Peyer's patch (tissue), 4 donors: ENCODE measurements around the gene MAD1L1.

Source experiments
- CTCF ChIP-seq, 6 experiments: fragments of 450-650 bp in 4 of 6; fragments of 200-600 bp in 2 of 6; sonication (generic) in 1 of 6; IDR thresholded peaks; one replicate each; pipeline ENCODE4 v1.5.1; 2017 to 2019; ENCODE audit warnings: antibody characterized with exemption in 6 of 6, mild to moderate bottlenecking in 3 of 6, moderate library complexity in 1 of 6
- POLR2A ChIP-seq, 2 donors: fragments of 450-650 bp; IDR thresholded peaks; one replicate each; pipeline ENCODE4 v1.5.1; 2017; ENCODE audit warnings: antibody characterized with exemption in 2 of 2, mild to moderate bottlenecking in 2 of 2, moderate library complexity in 2 of 2

DNA sequence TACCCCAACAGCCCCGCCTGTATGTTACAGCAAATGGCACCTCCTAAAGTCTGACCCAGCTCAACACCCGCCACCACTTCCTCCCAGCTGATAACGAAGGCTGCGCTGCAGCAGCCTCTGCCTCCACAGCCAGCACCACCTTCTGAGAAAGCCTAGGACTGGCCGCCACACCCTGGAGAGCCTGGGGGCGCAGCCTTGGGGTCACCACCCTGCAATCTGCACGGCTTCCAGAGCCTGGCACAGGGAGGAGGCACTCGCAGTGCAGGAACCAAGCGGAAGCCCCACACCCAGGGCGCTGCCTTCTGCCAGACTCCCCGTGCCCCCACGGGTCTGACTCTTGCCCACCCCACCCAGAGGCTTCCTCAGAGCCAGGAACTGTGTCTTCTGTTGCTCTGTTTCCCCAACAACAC lies 112.5 kb downstream of the MAD1L1 start:
- TF ChIP-seq POLR2A (IDR thresholded peaks at IDR 0.05), result no peak
- TF ChIP-seq CTCF (IDR thresholded peaks at IDR 0.05), result no peak
